Hepatocyte (in vitro differentiated cells): ENCODE data around the gene RSPH1.

Experiments
- EZH2 ChIP-seq: fragments of 200-600 bp; sonication (generic); IDR thresholded peaks from 2 replicates; pipeline ENCODE4 v1.6.1; 2016; ENCODE audit warnings: antibody characterized with exemption, mild to moderate bottlenecking, borderline replicate concordance
- EZH2phosphoT487 ChIP-seq: fragments of 200-600 bp; sonication (generic); IDR thresholded peaks from one replicate; pipeline ENCODE4 v1.6.1; 2018; ENCODE audit warnings: antibody characterized with exemption, mild to moderate bottlenecking, low read depth, moderate library complexity; ENCODE audit not compliant: unreplicated experiment, severe bottlenecking
- TF ChIP-seq, protein P1 (sequence below): fragments of 200-600 bp; sonication (generic); IDR thresholded peaks from 2 replicates; pipeline ENCODE4 v1.5.1; 2016; ENCODE audit warnings: antibody characterized with exemption, mild to moderate bottlenecking; ENCODE audit not compliant: poor library complexity

DNA sequence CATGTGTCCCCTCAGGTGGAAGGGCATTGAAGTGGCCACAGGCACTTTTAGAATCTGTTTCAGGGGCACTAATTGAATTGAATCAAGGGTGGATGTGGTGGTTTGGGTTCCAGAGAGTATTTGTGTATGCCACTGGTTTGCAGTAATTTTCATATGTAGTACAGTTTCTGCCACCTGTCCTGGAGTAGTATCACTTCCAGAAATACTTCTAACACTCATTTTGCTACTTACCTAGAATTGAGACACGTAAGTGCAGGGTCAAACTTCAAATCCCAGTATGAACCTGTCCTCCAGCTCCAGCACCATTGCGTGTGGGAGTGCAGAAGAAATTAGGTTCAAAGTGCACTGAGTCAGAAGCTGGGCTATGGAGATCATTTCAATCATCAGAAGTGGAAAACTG, 26.8 kb downstream of the RSPH1 start:
- TF ChIP-seq, protein P1, sequence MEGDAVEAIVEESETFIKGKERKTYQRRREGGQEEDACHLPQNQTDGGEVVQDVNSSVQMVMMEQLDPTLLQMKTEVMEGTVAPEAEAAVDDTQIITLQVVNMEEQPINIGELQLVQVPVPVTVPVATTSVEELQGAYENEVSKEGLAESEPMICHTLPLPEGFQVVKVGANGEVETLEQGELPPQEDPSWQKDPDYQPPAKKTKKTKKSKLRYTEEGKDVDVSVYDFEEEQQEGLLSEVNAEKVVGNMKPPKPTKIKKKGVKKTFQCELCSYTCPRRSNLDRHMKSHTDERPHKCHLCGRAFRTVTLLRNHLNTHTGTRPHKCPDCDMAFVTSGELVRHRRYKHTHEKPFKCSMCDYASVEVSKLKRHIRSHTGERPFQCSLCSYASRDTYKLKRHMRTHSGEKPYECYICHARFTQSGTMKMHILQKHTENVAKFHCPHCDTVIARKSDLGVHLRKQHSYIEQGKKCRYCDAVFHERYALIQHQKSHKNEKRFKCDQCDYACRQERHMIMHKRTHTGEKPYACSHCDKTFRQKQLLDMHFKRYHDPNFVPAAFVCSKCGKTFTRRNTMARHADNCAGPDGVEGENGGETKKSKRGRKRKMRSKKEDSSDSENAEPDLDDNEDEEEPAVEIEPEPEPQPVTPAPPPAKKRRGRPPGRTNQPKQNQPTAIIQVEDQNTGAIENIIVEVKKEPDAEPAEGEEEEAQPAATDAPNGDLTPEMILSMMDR, result no peak
- TF ChIP-seq EZH2 (no peak), EZH2phosphoT487 (no peak)
